PC-3 (cell line): Measurements from ENCODE around the gene APBA2.

Source experiments
- CTCF ChIP-seq: fragments of 300-600 bp; sonication (generic); conservative IDR thresholded peaks from 2 replicates; pipeline ENCODE4 v1.5.1; 2017; ENCODE audit warnings: antibody characterized with exemption, low read depth, mild to moderate bottlenecking, low read length
- EZH2 ChIP-seq: fragments of 300-600 bp; sonication (generic); IDR thresholded peaks from one replicate; pipeline ENCODE4 v1.6.1; 2017; ENCODE audit warnings: antibody characterized with exemption, mild to moderate bottlenecking, low read length; ENCODE audit not compliant: unreplicated experiment
- EZH2phosphoT487 ChIP-seq: fragments of 300-600 bp; sonication (generic); IDR thresholded peaks from 2 replicates; pipeline ENCODE4 v1.6.1; 2018; ENCODE audit warnings: mild to moderate bottlenecking, antibody characterized with exemption, low read length, borderline replicate concordance

GRCh38 chr15:28914046-28914445 lies 28.3 kb downstream of the APBA2 start:
- TF ChIP-seq CTCF (no peak), EZH2 (no peak), EZH2phosphoT487 (no peak)
